ENCODE measurements around the gene SLC4A1. TPM values are rescaled to one million over a fixed set of nuclear protein-coding genes. Genes with fewer than 3 reads are reported as not detected.

SLC4A1 gene
- polyA plus RNA-seq, 1 of the 3 experiments (the other 2 are of a cell fraction), result not detected

DNA sequence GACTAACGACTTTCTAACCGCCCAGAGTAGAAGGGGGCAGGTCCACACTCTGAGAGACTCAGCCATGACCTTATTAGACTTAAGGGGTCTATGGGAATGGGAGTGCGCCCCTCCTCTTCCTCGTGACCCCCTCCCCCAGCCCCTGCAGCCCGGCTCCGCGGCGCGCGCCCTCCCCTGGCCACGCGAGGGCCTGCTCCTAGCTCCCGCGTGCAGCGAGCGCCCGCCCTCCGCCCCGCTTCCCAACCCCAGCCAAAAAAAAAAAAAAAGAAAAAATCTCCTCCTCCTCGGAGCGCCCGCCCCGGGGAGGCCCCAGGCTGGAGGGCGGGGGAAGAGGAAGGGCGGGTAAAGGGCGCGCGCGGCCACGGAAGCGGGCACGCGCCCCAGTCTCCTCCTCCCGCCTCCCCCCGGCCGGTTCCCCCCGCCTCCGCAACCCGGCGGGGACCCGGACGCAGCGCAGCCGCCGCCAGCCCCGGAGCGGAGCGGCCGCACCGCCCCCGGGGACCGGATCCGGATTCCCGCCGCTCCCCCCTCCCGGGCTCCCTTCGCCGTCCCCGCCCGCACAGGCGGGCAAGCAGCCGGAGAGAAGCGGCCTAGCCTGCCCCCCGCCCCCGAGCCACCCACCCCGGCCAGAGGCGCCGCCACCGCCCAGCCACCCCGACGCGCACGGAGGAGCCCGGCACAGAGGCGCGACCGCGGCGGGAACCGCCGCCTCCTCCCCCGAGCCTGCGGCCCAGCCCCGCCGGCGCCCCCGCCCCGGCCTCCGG is 49.4 kb downstream of the SLC4A1 start (continued):
- TF ChIP-seq, protein P1, sequence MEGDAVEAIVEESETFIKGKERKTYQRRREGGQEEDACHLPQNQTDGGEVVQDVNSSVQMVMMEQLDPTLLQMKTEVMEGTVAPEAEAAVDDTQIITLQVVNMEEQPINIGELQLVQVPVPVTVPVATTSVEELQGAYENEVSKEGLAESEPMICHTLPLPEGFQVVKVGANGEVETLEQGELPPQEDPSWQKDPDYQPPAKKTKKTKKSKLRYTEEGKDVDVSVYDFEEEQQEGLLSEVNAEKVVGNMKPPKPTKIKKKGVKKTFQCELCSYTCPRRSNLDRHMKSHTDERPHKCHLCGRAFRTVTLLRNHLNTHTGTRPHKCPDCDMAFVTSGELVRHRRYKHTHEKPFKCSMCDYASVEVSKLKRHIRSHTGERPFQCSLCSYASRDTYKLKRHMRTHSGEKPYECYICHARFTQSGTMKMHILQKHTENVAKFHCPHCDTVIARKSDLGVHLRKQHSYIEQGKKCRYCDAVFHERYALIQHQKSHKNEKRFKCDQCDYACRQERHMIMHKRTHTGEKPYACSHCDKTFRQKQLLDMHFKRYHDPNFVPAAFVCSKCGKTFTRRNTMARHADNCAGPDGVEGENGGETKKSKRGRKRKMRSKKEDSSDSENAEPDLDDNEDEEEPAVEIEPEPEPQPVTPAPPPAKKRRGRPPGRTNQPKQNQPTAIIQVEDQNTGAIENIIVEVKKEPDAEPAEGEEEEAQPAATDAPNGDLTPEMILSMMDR (IDR thresholded peaks at IDR 0.05), result peak; percentile 75
- TF ChIP-seq FOXM1 (IDR thresholded peaks at IDR 0.05; ENCODE audit: low read depth) (no peak), NRF1 (IDR thresholded peaks at IDR 0.05; ENCODE audit: low read depth, low read length) (no peak), EP300 (IDR thresholded peaks at IDR 0.05; ENCODE audit: borderline replicate concordance in 1 of 2, low read depth in 1 of 2, low read length in 1 of 2) (no peak; a peak in 1 of 4 replicates), NFIC (IDR thresholded peaks at IDR 0.05; ENCODE audit: borderline replicate concordance) (0 out of 2 replicates have a peak, but pooled peaks have one; percentile 50), ELF1 (IDR thresholded peaks at IDR 0.05) (no peak), RAD21 (IDR thresholded peaks at IDR 0.05; ENCODE audit: low read length) (peak; percentile 44), RFX5 (IDR thresholded peaks at IDR 0.05; ENCODE audit: low read length) (no peak), JUND (IDR thresholded peaks at IDR 0.05) (no peak), GATA2 (CRISPR knock-in tag; IDR thresholded peaks at IDR 0.05) (no peak), TCF12 (IDR thresholded peaks at IDR 0.05) (no peak), POLR2AphosphoS5 (IDR thresholded peaks at IDR 0.05; ENCODE audit: low read depth, low read length) (no peak; the same call in 1 of the 2 replicates), YY1 (IDR thresholded peaks at IDR 0.05; ENCODE audit: low read depth) (no peak), EZH2phosphoT487 (IDR thresholded peaks at IDR 0.05; ENCODE audit: borderline replicate concordance, low read depth) (no peak), CHD2 (IDR thresholded peaks at IDR 0.05; ENCODE audit: low read length, partially characterized antibody) (peak; percentile 60), FOSL2 (IDR thresholded peaks at IDR 0.05; ENCODE audit: borderline replicate concordance, low read depth) (no peak), RCOR1 (IDR thresholded peaks at IDR 0.05; ENCODE audit: low read length) (no peak), MXI1 (IDR thresholded peaks at IDR 0.05; ENCODE audit: low read depth, low read length) (peak; percentile 59), SMC3 (IDR thresholded peaks at IDR 0.05; ENCODE audit: low read depth, low read length) (peak; percentile 36)
- TF ChIP-seq, protein P2, sequence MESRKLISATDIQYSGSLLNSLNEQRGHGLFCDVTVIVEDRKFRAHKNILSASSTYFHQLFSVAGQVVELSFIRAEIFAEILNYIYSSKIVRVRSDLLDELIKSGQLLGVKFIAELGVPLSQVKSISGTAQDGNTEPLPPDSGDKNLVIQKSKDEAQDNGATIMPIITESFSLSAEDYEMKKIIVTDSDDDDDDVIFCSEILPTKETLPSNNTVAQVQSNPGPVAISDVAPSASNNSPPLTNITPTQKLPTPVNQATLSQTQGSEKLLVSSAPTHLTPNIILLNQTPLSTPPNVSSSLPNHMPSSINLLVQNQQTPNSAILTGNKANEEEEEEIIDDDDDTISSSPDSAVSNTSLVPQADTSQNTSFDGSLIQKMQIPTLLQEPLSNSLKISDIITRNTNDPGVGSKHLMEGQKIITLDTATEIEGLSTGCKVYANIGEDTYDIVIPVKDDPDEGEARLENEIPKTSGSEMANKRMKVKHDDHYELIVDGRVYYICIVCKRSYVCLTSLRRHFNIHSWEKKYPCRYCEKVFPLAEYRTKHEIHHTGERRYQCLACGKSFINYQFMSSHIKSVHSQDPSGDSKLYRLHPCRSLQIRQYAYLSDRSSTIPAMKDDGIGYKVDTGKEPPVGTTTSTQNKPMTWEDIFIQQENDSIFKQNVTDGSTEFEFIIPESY (IDR thresholded peaks at IDR 0.05; ENCODE audit: borderline replicate concordance, low read depth), result no peak
- TF ChIP-seq, protein P3, sequence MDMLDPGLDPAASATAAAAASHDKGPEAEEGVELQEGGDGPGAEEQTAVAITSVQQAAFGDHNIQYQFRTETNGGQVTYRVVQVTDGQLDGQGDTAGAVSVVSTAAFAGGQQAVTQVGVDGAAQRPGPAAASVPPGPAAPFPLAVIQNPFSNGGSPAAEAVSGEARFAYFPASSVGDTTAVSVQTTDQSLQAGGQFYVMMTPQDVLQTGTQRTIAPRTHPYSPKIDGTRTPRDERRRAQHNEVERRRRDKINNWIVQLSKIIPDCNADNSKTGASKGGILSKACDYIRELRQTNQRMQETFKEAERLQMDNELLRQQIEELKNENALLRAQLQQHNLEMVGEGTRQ (IDR thresholded peaks at IDR 0.05; ENCODE audit: borderline replicate concordance, low read depth, low read length), result no peak
- TF ChIP-seq, protein P4, sequence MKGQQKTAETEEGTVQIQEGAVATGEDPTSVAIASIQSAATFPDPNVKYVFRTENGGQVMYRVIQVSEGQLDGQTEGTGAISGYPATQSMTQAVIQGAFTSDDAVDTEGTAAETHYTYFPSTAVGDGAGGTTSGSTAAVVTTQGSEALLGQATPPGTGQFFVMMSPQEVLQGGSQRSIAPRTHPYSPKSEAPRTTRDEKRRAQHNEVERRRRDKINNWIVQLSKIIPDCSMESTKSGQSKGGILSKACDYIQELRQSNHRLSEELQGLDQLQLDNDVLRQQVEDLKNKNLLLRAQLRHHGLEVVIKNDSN (IDR thresholded peaks at IDR 0.05; ENCODE audit: borderline replicate concordance, low read depth), result 0 out of 2 replicates have a peak, but pooled peaks have one; percentile 10
